VCaP (cell line): ENCODE results near the gene HELZ2.

Source experiments
- H3K27ac ChIP-seq: fragments of 450-650 bp; 2 replicates; pipeline ENCODE4 v1.5.1; 2017
- TF ChIP-seq, protein P1 (sequence below): fragments of 450-650 bp; conservative IDR thresholded peaks from 2 replicates; pipeline ENCODE4 v1.5.1; 2017; ENCODE audit warnings: mild to moderate bottlenecking, moderate library complexity

HELZ2 gene

DNA sequence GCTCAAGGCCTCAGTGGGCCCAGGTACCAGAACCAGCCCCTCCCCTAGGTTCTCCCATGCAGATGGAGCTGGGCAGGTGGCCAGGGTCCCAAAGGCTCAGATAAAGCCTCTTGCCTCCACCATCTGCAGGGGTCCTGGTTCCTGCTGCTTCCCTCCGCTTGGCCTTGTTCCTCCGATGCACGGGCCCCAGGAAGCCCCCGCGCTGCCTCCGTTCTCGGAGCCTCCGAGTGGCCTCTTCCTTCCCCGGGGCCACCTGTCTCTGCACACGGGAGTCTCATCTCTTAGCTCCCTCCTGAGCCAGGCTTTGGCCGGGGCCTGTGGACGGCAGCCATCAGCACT is 35.0 kb downstream of the HELZ2 start:
- H3K27ac ChIP-seq: peak overlapping the region; percentile 95
- TF ChIP-seq, protein P1, sequence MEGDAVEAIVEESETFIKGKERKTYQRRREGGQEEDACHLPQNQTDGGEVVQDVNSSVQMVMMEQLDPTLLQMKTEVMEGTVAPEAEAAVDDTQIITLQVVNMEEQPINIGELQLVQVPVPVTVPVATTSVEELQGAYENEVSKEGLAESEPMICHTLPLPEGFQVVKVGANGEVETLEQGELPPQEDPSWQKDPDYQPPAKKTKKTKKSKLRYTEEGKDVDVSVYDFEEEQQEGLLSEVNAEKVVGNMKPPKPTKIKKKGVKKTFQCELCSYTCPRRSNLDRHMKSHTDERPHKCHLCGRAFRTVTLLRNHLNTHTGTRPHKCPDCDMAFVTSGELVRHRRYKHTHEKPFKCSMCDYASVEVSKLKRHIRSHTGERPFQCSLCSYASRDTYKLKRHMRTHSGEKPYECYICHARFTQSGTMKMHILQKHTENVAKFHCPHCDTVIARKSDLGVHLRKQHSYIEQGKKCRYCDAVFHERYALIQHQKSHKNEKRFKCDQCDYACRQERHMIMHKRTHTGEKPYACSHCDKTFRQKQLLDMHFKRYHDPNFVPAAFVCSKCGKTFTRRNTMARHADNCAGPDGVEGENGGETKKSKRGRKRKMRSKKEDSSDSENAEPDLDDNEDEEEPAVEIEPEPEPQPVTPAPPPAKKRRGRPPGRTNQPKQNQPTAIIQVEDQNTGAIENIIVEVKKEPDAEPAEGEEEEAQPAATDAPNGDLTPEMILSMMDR: no peak

DNA sequence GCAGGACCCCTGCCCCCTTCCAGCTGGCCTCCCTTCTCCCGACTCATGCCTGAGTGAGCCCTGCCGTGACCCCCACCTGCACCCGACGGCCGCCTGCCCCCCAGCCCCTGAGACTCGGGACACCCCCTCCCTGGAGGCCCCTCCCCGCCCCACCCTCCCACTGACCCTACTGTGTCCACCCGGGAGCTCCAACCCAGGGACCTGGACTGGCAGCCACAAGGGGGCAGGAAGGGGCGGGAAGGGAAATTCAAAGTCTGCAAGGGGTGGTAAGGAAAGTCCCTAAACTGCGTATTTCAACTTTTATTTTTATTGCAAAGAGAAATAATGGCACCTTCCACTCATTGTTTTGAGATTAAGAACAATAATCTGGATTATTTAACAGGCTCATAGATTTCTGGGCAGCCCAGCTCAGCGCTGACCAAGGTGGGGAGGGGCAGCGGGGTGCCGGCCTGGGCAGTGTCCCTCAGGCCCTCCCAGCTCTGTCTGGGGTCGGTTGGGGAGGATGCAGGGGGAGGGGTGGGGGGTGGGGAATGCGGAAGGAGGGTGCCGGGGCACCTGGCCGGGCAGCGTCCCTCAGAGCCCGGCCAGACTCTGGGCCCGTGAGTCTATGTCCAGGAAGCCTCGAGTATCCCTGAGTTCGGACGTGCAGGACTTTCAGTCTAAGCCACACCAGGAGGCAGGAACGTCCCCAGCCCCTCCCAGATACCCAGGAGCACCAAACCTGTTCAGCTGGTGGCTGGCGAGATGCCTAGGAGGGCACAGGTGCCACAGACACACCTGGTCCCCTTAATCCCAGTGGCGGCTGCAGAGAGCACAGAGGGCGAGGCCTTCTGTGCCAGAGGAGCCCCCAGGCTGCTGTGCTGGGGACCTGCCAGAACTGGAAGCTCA is 35.6 kb downstream of the HELZ2 start:
- TF ChIP-seq, protein P1: peak; percentile 70
- peak overlapping the region; percentile 95 for H3K27ac ChIP-seq

DNA sequence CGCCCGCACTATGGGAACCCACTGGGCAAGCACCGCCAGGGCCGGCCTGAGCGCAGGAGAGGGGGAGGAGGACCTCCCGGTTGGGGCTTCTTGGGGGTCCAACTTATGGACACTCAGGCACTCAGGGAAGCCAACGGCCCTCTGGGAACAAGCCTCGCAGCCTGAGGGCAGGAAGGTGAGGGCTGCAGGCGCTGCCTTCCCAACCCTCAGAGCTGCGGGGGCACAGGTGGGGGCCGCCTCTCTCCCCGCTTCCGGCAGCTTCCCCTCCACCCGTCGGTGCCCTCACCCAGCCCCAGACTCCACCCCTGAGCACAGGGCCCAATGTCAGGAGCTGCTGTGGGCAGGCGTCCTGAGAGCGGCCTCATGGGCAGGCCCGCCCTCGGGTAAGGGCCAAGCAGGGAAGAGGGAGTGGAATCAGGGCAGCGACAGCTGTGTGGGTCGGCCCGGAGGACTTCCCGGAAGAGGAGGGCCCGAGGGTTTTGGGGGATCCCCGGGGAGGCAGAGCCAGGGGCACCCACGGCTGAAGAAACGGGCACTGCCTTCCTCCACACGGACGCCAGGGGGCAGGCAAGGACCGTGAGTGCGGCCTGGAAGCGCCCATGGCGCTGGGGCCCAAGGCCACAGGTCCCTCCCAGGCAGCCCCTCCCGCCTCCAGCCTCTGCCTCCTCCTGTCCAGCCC is 36.4 kb downstream of the HELZ2 start:
- TF ChIP-seq, protein P1: peak; percentile 95
- H3K27ac ChIP-seq: peak overlapping the region; percentile 95

DNA sequence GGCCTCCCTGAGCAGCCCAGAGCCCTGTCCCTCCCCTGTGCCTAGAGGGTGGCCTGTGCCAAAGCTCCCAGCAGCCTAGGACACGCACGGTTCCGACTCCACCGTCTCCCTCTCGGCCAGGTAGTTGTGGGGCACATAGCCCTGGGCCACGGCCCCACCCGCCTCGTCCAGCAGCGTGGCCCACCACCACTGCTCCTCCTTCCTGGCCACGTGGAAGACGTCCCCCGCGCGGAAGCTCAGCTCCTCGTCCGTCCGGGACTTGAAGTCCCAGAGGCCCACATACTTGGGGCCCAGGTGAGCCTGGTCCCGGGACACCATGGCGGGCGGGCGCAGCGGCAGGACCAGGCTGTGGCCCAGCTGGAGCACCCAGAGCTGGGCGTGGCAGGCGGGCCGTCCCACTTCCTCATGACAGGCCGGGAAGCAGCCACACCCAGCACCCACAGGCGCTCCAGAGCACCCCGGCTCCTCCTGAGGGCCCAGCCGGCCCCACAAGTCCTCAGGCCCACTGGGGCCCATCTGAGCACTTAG is 37.0 kb downstream of the HELZ2 start, which contains the start of gene PTK6:
TSS of gene PTK6 (minus strand) at position 380 of the 528 bp plus-strand sequence. CDS start at position 318, 62 bp downstream.
- H3K27ac ChIP-seq: peak within 1 kb of the TSS; percentile 95
- TF ChIP-seq, protein P1: no peak

DNA sequence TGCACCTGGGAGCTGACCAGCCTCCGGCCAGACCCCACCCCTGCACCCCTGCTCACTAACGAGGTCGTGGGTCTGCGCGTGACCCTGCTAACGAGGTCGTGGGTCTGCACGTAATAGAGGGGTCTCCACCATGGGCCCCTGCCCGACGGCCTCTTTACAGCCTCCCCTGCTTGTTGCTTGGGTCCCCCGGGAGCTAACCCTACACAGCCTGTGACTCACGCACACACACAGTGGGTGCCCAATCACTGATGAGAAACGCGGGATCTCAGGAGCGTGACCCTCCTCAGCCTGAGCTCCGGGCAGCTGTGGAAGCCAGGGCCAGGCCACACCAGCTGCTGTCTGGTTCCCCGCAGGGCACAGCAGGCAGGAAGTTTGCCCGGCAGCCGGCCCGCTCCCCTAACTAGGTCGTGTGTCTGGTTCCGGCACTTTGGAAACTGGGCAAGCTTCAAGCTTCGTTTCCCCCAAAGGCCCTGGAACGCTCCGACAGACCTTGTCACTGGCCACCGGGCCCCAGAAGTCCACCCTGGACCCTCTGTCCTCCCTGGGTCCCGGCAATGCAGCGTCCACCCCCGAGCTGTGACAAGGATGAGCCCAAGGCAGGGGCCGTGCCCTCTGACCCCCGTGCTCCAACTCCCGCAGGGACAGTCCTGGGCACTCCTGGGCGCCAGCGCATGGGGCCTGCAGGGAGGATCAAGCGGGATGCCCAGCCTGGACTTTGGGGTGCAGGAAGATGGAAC is 37.6 kb downstream of the HELZ2 start:
- H3K27ac ChIP-seq: peak overlapping the region; percentile 95
- TF ChIP-seq, protein P1: no peak

DNA sequence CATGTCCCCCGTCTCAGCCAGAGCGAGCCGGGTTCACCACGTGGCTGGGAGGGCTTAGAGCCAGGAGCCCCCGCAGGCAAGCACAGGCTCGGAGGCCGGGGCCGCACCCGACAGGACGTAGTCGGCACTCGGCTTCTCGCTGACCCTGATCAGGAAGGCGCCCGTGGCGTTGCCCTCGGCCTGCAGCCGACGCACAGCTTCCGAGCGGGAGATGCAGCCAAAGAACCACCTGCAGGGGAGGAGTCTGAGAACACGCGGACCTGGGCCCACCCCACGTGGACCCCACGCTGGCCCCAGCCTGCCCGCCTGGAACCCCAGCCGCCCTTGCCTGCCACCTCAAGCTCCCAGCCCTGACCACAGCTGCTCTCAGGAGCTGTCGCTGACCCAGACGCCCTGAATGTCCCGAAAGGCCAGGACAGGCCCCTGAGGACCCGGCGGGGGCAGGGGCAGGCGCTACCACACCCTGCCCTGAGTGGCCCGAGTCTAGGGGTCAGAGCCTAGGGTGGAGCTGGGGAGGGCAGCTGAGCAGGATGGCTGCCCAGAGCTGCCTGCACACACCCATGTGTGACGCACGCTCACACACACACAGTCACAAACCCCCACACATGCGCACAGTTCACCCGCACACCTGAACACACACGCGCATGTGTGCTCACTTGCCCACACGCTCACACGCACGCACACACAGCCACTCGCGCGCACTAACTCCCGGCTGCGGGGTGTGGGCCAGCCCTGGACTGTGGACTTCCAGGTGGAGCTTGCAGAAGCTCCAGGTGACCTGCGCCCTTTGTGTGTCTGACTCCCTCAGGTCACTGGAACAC is 39.0 kb downstream of the HELZ2 start:
- peak overlapping the region; percentile 88 for H3K27ac ChIP-seq
- TF ChIP-seq, protein P1: no peak
